Omental fat pad (tissue), 4 donors: ENCODE data around the gene BIRC2. TPM values are rescaled to one million over a fixed set of nuclear protein-coding genes. Genes with fewer than 3 reads are reported as not detected.

ENCODE experiments used
- ATAC-seq: fragments of 150-250 bp; one replicate; pipeline ENCODE4 v1.9.1; 2016; ENCODE audit warnings: mild to moderate bottlenecking, moderate library complexity; ENCODE audit not compliant: low FRiP score
- DNase-seq: peaks from one replicate; pipeline ENCODE4 v3.0.0-alpha.2; 2019; ENCODE audit warnings: low spot score
- total RNA-seq, 4 donors: library from RNA; depleted of rRNA; stranded (reverse); fragments of >200 nt; gene quantifications; one replicate each; pipeline ENCODE4 v1.1.0, GENCODE V29; 2016
- TF ChIP-seq, protein P1 (sequence below), 3 donors: fragments of 450-650 bp; IDR thresholded peaks; one replicate each; pipeline ENCODE4 v1.5.1; 2016 to 2017; ENCODE audit warnings: antibody characterized with exemption in 3 of 3, mild to moderate bottlenecking in 3 of 3, moderate library complexity in 2 of 3

Gene BIRC2
- total RNA-seq, 4 donors from 2014 or later: 39.4 to 56.0 (median 53.4) TPM

DNA sequence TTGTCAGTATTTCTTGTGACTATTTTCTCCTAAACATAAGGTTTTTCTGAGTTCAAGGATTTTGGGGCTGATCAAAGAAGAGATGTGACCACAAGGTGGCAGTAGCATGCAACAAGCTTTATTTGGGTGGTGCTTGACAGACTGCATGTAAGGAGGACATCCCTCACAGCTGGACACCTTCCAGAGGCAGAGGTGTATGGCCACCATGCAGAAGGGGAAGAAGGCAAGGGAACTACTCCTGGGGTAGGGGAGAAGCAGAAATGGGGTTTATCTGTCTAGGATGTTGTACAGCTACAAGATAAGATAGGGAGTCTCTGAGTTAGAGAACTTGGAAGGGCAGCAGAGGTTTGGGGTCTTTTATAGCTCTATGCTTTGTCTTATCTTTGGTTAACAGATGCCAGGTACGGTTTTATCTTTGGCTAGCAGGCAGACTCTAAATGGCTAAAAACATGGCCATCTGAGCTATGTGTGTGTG lies 5.1 kb upstream of the BIRC2 start:
- DNase-seq (peak; percentile 75), ATAC-seq (peak; percentile 66)
- TF ChIP-seq, protein P1, sequence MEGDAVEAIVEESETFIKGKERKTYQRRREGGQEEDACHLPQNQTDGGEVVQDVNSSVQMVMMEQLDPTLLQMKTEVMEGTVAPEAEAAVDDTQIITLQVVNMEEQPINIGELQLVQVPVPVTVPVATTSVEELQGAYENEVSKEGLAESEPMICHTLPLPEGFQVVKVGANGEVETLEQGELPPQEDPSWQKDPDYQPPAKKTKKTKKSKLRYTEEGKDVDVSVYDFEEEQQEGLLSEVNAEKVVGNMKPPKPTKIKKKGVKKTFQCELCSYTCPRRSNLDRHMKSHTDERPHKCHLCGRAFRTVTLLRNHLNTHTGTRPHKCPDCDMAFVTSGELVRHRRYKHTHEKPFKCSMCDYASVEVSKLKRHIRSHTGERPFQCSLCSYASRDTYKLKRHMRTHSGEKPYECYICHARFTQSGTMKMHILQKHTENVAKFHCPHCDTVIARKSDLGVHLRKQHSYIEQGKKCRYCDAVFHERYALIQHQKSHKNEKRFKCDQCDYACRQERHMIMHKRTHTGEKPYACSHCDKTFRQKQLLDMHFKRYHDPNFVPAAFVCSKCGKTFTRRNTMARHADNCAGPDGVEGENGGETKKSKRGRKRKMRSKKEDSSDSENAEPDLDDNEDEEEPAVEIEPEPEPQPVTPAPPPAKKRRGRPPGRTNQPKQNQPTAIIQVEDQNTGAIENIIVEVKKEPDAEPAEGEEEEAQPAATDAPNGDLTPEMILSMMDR (IDR thresholded peaks at IDR 0.05): no peak

DNA sequence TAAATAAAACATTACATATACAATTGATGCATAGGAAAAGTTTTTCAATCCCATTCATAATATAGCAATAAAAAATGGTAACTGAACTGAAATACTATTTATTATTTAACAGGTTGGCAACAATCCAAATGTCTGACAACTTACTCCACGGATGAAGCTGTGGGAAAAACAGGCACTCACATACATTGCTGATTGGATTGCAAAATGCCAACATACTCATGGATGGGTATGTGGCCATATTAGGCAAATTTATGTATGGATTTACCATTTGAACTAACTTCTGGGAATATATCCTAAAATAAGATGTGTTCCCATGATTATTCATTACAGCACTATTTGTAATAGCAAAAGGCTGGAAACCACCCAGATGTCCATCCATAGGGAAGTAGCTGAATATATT lies 3.2 kb upstream of the BIRC2 start:
- TF ChIP-seq, protein P1 (IDR thresholded peaks at IDR 0.05): no peak
- ATAC-seq: no peak

DNA sequence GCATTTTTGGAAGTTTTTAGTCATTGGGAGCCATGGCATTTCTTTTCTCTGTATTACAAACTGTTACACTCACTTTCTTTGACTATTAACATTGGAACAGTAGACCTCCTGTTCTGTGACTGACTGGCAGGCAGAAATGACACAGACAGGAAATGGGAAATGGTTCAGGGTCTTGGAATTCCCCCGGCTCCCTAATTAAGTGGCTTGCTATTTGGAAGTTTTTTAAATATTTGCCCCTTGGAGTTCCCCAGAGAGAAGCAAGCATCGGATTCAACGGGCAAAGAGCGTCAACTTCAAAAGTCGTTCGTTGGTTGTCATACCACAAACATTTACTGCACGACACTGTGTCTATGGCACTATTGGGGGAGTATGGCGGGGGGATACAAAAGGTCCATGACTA lies 1.1 kb upstream of the BIRC2 start:
- DNase-seq: no peak
- TF ChIP-seq, protein P1 (IDR thresholded peaks at IDR 0.05): no peak
- no peak for ATAC-seq

More for the DNA sequence above, 3.2 kb upstream of the BIRC2 start:
- DNase-seq: no peak

DNA sequence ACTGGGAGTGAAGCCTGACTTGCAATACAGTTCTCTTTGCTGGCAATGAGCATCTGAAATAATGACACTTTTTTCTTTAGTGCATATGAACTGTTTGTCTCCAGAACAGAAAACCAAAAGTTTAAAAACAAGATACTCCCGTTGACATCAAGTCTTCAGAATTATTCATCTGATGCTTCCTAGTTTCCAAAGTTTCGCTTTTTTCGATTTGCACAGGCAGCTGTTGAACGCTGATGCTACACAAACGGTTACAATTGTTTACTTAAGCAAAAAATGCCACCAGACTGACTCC lies 612 bp upstream of the BIRC2 start:
- TF ChIP-seq, protein P1 (IDR thresholded peaks at IDR 0.05): no peak
- ATAC-seq (no peak), DNase-seq (no peak)

DNA sequence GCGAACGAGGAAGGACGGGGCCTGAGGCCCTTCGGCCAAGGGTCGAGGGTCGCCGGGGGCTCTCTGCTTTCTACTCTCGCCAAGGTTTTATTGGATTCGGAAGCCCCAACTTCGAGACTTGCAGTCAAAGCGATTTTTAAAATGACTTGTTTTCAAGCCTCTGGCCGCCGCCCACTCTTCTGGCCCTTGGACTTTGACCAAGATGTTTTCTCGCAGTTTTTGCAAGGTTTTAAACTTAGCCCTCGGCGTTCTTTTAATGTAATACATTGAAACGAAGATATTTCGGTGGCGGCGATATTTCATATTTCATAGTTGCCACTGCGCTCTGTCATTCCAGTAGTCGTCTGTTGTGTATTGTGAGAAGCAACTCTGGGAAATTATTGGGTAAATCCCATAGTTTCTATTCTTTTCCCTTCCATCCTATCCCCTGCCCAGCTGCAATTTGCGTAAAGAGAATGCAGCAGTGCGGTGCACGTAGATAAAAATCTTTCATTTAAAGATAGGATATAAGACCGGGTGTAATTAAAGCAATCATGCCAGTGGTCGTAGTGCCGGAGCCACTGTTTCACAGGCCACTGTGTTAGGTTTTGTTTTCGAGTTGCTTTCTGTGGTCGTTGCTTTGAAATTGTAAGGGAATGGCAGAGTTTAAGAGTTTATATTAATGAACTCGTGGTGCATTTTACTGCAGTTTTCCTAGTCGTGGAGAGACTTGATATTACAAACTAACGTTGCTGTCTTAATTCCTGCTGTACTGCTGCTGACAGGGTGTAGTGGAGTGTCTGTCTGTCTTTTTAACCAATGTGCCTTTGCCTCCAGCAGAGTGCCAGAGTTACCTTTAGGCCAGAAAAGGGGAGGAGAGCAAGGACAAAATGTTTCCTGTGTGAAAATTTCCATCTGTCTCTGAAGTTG lies 702 bp downstream of the BIRC2 start:
- TF ChIP-seq, protein P1 (IDR thresholded peaks at IDR 0.05): no peak
- no peak for ATAC-seq
- no peak for DNase-seq

DNA sequence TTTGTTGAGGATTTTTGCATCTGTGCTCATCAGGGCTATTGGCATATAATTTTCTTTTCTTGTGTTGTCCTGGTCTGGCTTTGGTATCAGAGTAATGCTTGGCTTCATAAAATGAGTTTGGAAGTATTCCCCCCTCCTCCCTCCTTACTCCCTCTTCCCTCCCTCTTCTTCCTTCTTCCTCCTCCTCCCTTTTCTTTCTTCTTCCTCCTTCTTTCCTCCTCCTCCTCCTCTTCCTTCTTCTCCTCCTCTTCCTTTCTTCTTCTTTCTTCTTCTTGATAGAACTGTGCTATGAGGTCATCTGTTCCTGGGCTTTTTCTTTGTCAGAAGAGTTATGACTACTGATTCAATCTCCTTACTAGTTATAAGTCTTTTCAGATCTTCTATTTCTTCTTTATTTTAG lies 10.1 kb downstream of the BIRC2 start:
- DNase-seq: no peak
- ATAC-seq: no peak
- TF ChIP-seq, protein P1 (IDR thresholded peaks at IDR 0.05): no peak

DNA sequence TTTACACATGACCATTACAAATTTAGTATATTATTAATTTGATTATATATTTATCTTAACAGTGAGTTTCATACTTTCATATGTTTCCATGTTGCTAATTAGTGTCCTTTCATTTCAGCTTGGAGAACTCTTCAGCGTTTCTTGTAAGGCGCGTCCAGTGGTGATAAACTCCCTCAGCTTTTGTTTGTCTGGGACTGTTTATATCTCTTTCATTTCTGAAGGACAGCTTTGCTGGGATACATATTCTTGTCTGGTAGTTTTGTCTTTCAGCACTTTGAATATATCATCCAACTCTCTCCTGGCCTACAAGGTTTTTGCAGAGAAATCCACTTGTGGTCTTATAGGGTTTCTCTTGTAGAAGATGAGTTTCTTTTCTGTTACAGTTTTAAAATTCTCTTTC lies 12.4 kb downstream of the BIRC2 start:
- TF ChIP-seq, protein P1 (IDR thresholded peaks at IDR 0.05): no peak
- ATAC-seq: no peak
- no peak for DNase-seq
